Measurements from ENCODE around the gene JAZF1. TPM values are rescaled to one million over a fixed set of nuclear protein-coding genes. Genes with fewer than 3 reads are reported as not detected.

The JAZF1 gene
- total and polyA plus RNA-seq, 10 of the 15 experiments (the other 5 are each of a cell fraction or from before 2014, with no cell fraction given): 0.04 to 0.82 (median 0.15) TPM; not detected in 3

DNA sequence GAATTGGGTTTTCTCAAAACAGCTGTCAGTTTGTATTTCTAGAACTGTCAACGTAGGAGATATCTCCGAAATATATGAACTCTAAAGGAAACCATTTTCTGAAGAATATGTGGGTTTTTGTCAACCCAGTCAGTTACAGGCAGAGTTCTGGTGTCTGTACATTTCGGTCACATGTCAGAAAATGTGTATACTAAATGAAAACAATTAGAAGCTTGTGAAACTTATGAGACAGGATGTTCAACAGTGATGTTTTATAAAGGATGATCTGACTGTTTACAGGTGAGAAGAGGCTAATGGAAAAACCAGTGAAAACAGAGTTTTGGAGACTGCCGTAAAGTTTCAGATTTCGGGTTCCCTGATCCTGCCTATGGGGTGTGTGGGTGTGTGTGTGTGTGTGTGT is 6.2 kb downstream of the JAZF1 start (continued):
- TF ChIP-seq, protein P1, sequence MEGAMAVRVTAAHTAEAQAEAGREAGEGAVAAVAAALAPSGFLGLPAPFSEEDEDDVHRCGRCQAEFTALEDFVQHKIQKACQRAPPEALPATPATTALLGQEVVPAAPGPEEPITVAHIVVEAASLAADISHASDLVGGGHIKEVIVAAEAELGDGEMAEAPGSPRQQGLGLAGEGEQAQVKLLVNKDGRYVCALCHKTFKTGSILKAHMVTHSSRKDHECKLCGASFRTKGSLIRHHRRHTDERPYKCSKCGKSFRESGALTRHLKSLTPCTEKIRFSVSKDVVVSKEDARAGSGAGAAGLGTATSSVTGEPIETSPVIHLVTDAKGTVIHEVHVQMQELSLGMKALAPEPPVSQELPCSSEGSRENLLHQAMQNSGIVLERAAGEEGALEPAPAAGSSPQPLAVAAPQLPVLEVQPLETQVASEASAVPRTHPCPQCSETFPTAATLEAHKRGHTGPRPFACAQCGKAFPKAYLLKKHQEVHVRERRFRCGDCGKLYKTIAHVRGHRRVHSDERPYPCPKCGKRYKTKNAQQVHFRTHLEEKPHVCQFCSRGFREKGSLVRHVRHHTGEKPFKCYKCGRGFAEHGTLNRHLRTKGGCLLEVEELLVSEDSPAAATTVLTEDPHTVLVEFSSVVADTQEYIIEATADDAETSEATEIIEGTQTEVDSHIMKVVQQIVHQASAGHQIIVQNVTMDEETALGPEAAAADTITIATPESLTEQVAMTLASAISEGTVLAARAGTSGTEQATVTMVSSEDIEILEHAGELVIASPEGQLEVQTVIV (IDR thresholded peaks at IDR 0.05; ENCODE audit: borderline replicate concordance, partially characterized antibody): no peak
- TF ChIP-seq JUNB (IDR thresholded peaks at IDR 0.05): no peak
- no peak for TF ChIP-seq FOS (IDR thresholded peaks at IDR 0.05; ENCODE audit: borderline replicate concordance, extremely low read depth, insufficient read length)
- TF ChIP-seq IRF4 (IDR thresholded peaks at IDR 0.05; ENCODE audit: low read depth, low read length): no peak
- TF ChIP-seq, protein P2, sequence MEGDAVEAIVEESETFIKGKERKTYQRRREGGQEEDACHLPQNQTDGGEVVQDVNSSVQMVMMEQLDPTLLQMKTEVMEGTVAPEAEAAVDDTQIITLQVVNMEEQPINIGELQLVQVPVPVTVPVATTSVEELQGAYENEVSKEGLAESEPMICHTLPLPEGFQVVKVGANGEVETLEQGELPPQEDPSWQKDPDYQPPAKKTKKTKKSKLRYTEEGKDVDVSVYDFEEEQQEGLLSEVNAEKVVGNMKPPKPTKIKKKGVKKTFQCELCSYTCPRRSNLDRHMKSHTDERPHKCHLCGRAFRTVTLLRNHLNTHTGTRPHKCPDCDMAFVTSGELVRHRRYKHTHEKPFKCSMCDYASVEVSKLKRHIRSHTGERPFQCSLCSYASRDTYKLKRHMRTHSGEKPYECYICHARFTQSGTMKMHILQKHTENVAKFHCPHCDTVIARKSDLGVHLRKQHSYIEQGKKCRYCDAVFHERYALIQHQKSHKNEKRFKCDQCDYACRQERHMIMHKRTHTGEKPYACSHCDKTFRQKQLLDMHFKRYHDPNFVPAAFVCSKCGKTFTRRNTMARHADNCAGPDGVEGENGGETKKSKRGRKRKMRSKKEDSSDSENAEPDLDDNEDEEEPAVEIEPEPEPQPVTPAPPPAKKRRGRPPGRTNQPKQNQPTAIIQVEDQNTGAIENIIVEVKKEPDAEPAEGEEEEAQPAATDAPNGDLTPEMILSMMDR (IDR thresholded peaks at IDR 0.05 in 2 of 3, conservative IDR thresholded peaks at IDR 0.05 in 1 of 3; ENCODE audit: control insufficient read depth in 2 of 3, extremely low read depth in 1 of 3, insufficient read depth in 1 of 3, low read depth in 3 of 3, low read length in 3 of 3): no peak
- TF ChIP-seq, protein P3, sequence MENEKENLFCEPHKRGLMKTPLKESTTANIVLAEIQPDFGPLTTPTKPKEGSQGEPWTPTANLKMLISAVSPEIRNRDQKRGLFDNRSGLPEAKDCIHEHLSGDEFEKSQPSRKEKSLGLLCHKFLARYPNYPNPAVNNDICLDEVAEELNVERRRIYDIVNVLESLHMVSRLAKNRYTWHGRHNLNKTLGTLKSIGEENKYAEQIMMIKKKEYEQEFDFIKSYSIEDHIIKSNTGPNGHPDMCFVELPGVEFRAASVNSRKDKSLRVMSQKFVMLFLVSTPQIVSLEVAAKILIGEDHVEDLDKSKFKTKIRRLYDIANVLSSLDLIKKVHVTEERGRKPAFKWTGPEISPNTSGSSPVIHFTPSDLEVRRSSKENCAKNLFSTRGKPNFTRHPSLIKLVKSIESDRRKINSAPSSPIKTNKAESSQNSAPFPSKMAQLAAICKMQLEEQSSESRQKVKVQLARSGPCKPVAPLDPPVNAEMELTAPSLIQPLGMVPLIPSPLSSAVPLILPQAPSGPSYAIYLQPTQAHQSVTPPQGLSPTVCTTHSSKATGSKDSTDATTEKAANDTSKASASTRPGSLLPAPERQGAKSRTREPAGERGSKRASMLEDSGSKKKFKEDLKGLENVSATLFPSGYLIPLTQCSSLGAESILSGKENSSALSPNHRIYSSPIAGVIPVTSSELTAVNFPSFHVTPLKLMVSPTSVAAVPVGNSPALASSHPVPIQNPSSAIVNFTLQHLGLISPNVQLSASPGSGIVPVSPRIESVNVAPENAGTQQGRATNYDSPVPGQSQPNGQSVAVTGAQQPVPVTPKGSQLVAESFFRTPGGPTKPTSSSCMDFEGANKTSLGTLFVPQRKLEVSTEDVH (IDR thresholded peaks at IDR 0.05; ENCODE audit: low read depth, partially characterized antibody): no peak
